ENCODE measurements around the gene TNC.

TNC gene

GRCh38 chr9:115106001-115106400, 12.0 kb downstream of the TNC start:
- Histone ChIP-seq H3K4me3 (ENCODE audit: severe bottlenecking) (no peak overlapping the region), H3K27me3 (ENCODE audit: insufficient read depth, poor library complexity, severe bottlenecking) (no peaks in the 10 kb centered on the region), H3K27ac (ENCODE audit: poor library complexity, severe bottlenecking) (peak overlapping the region; percentile 94), H3K9me3 (ENCODE audit: severe bottlenecking) (no peaks in the 10 kb centered on the region), H3K4me1 (ENCODE audit: insufficient read depth, poor library complexity, severe bottlenecking) (peaks cover 36% of the 10 kb centered on the region), H3K36me3 (ENCODE audit: low read depth) (no peaks in the 10 kb centered on the region)
- DNase-seq (ENCODE audit: low spot score), result no peak
- TF ChIP-seq CTCF (IDR thresholded peaks at IDR 0.05; ENCODE audit: poor library complexity, severe bottlenecking), result no peak
- peak; percentile 66 for ATAC-seq (ENCODE audit: low read depth)

- Histone ChIP-seq H3K27ac (ENCODE audit: poor library complexity, severe bottlenecking) (peak overlapping the region; percentile 94), H3K36me3 (ENCODE audit: low read depth) (no peaks in the 10 kb centered on the region), H3K9me3 (ENCODE audit: severe bottlenecking) (no peaks in the 10 kb centered on the region), H3K4me3 (ENCODE audit: severe bottlenecking) (no peak overlapping the region), H3K27me3 (ENCODE audit: insufficient read depth, poor library complexity, severe bottlenecking) (no peaks in the 10 kb centered on the region), H3K4me1 (ENCODE audit: insufficient read depth, poor library complexity, severe bottlenecking) (peaks cover 36% of the 10 kb centered on the region)
- no peak for TF ChIP-seq CTCF (IDR thresholded peaks at IDR 0.05; ENCODE audit: poor library complexity, severe bottlenecking)
- ATAC-seq (ENCODE audit: low read depth) (peak; percentile 39), DNase-seq (ENCODE audit: low spot score) (no peak)
Measured at GRCh38 chr9:115104908-115105307, 13.0 kb downstream of the TNC start.

- Histone ChIP-seq H3K27ac (ENCODE audit: poor library complexity, severe bottlenecking) (peak overlapping the region; percentile 94), H3K9me3 (ENCODE audit: severe bottlenecking) (no peaks in the 10 kb centered on the region), H3K4me3 (ENCODE audit: severe bottlenecking) (no peak overlapping the region), H3K27me3 (ENCODE audit: insufficient read depth, poor library complexity, severe bottlenecking) (no peaks in the 10 kb centered on the region), H3K36me3 (ENCODE audit: low read depth) (no peaks in the 10 kb centered on the region), H3K4me1 (ENCODE audit: insufficient read depth, poor library complexity, severe bottlenecking) (peaks cover 36% of the 10 kb centered on the region)
- DNase-seq (ENCODE audit: low spot score), result no peak
- ATAC-seq (ENCODE audit: low read depth), result no peak
- no peak for TF ChIP-seq CTCF (IDR thresholded peaks at IDR 0.05; ENCODE audit: poor library complexity, severe bottlenecking)
Measured at GRCh38 chr9:115103746-115104477, 14.0 kb downstream of the TNC start.

- Histone ChIP-seq H3K27ac (ENCODE audit: poor library complexity, severe bottlenecking) (no peak overlapping the region), H3K27me3 (ENCODE audit: insufficient read depth, poor library complexity, severe bottlenecking) (no peaks in the 10 kb centered on the region), H3K36me3 (ENCODE audit: low read depth) (no peaks in the 10 kb centered on the region), H3K9me3 (ENCODE audit: severe bottlenecking) (peaks cover 2% of the 10 kb centered on the region), H3K4me3 (ENCODE audit: severe bottlenecking) (no peak overlapping the region), H3K4me1 (ENCODE audit: insufficient read depth, poor library complexity, severe bottlenecking) (peaks cover 5% of the 10 kb centered on the region)
- ATAC-seq (ENCODE audit: low read depth), result no peak
- no peak for TF ChIP-seq CTCF (IDR thresholded peaks at IDR 0.05; ENCODE audit: poor library complexity, severe bottlenecking)
- no peak for DNase-seq (ENCODE audit: low spot score)
Measured at GRCh38 chr9:115099901-115100300, 18.1 kb downstream of the TNC start.
